ENCODE measurements around the gene NLGN3. TPM values are rescaled to one million over a fixed set of nuclear protein-coding genes. Genes with fewer than 3 reads are reported as not detected.

Gene NLGN3
- total and polyA plus RNA-seq, 2 experiments from 2014 or later = 1.6 to 2.7 TPM

DNA sequence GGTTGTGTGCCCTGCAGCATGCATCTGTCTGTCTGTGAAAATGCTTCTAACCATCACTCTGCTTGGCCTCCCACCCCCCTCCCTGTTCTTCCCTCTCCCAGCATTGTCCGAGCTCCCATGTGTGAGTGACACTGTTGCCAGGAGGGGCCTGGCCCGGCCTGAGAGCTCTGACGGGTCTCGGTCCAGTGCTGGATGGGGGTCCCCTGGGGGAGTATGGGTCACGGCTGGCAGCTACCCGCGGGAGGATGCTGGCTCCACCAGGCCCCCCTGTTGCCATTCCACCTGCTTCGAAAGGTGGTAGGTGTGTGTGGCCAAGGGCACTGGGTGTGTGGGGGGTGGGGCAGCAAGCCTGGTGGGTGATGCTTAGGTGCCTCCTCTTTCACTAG is 3.6 kb downstream of the NLGN3 start:
- no peaks in the 10 kb centered on the region for H3K4me1 ChIP-seq (ENCODE audit: insufficient read depth)
- H3K9me2 ChIP-seq (replicated peaks; ENCODE audit: insufficient read depth) = no peaks in the 10 kb centered on the region
- DNase-seq (ENCODE audit: low spot score) = no peak
- no peak overlapping the region for H3K27ac ChIP-seq
- no peaks in the 10 kb centered on the region for H3K79me2 ChIP-seq
- H3K27me3 ChIP-seq = no peaks in the 10 kb centered on the region
- no peak for TF ChIP-seq EZH2phosphoT487 (IDR thresholded peaks at IDR 0.05; ENCODE audit: low read depth, severe bottlenecking, unreplicated experiment)
- TF ChIP-seq EZH2 (IDR thresholded peaks at IDR 0.05; ENCODE audit: borderline replicate concordance) = no peak
- TF ChIP-seq, protein P1, sequence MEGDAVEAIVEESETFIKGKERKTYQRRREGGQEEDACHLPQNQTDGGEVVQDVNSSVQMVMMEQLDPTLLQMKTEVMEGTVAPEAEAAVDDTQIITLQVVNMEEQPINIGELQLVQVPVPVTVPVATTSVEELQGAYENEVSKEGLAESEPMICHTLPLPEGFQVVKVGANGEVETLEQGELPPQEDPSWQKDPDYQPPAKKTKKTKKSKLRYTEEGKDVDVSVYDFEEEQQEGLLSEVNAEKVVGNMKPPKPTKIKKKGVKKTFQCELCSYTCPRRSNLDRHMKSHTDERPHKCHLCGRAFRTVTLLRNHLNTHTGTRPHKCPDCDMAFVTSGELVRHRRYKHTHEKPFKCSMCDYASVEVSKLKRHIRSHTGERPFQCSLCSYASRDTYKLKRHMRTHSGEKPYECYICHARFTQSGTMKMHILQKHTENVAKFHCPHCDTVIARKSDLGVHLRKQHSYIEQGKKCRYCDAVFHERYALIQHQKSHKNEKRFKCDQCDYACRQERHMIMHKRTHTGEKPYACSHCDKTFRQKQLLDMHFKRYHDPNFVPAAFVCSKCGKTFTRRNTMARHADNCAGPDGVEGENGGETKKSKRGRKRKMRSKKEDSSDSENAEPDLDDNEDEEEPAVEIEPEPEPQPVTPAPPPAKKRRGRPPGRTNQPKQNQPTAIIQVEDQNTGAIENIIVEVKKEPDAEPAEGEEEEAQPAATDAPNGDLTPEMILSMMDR (IDR thresholded peaks at IDR 0.05; ENCODE audit: poor library complexity) = no peak
- no peak overlapping the region for H3K4me2 ChIP-seq
- no peaks in the 10 kb centered on the region for H3K9me3 ChIP-seq (ENCODE audit: low read depth)
- WGBS (ENCODE audit: low lambda C conversion rate, missing lambda C conversion rate) = 95% methylated on average over 7 of the region's 8 CpGs
- no peaks in the 10 kb centered on the region for H4K20me1 ChIP-seq (ENCODE audit: insufficient read depth, poor library complexity, severe bottlenecking)
- H3K36me3 ChIP-seq (replicated peaks; ENCODE audit: insufficient read depth, low read depth) = no peaks in the 10 kb centered on the region
- H2AFZ ChIP-seq = no peak overlapping the region
- H3K4me3 ChIP-seq = no peak overlapping the region

DNA sequence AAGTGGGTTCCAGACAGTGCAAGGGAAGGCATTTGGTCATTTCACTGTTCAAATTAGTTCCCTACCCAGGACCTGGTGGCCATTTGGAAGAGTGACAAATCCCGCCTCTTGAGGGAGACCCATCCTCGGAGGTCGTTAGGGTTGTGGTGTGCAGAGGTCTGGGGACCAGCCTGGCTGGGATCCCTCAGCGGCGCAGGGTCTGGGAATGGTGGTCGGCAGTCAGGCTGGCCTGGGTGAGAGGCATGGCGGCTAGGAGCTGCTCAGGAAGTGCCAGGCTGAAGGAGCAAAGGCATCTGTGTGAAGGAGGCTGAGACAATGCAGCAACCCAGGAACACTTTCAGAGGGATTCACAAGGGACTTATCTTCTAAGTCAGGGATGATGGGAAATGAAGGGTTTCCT is 6.7 kb downstream of the NLGN3 start:
- no peak overlapping the region for H3K4me3 ChIP-seq
- TF ChIP-seq, protein P1 (IDR thresholded peaks at IDR 0.05; ENCODE audit: poor library complexity) = no peak
- TF ChIP-seq EZH2 (IDR thresholded peaks at IDR 0.05; ENCODE audit: borderline replicate concordance) (no peak), EZH2phosphoT487 (IDR thresholded peaks at IDR 0.05; ENCODE audit: low read depth, severe bottlenecking, unreplicated experiment) (no peak)
- no peak for DNase-seq (ENCODE audit: low spot score)
- no peak overlapping the region for H3K4me2 ChIP-seq
- no peaks in the 10 kb centered on the region for H3K4me1 ChIP-seq (ENCODE audit: insufficient read depth)
- no peaks in the 10 kb centered on the region for H3K27me3 ChIP-seq
- no peaks in the 10 kb centered on the region for H3K9me2 ChIP-seq (replicated peaks; ENCODE audit: insufficient read depth)
- H2AFZ ChIP-seq = no peak overlapping the region
- no peaks in the 10 kb centered on the region for H3K79me2 ChIP-seq
- H3K36me3 ChIP-seq (replicated peaks; ENCODE audit: insufficient read depth, low read depth) = no peaks in the 10 kb centered on the region
- WGBS (ENCODE audit: low lambda C conversion rate, missing lambda C conversion rate) = 74% methylated on average over 7 of the region's 7 CpGs
- H4K20me1 ChIP-seq (ENCODE audit: insufficient read depth, poor library complexity, severe bottlenecking) = no peaks in the 10 kb centered on the region
- no peak overlapping the region for H3K27ac ChIP-seq
- no peaks in the 10 kb centered on the region for H3K9me3 ChIP-seq (ENCODE audit: low read depth)

DNA sequence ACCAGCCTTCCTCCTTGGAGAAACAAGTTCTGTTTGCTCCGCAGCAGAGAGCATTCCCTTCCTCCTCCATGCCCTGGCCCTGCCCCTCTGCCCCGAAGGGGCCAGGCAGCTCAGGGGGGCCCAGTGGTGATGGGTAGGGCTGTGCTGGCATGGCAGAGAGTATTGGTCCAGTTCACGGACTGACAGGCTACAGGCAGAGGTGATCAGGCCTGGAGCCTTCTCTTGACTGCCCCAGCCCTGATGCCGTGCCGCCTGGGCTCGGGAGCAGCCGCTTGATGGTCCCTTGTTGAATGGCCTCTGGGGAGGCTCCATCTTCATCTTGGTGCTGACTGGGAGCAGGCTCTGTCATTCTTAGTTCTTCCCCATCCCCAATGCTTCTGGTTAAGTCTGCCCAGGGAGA is 9.6 kb downstream of the NLGN3 start:
- H3K9me3 ChIP-seq (ENCODE audit: low read depth) = no peaks in the 10 kb centered on the region
- H4K20me1 ChIP-seq (ENCODE audit: insufficient read depth, poor library complexity, severe bottlenecking) = no peaks in the 10 kb centered on the region
- H3K4me2 ChIP-seq = no peak overlapping the region
- WGBS (ENCODE audit: low lambda C conversion rate, missing lambda C conversion rate) = 74% methylated on average over 7 of the region's 7 CpGs
- no peaks in the 10 kb centered on the region for H3K36me3 ChIP-seq (replicated peaks; ENCODE audit: insufficient read depth, low read depth)
- no peak for DNase-seq (ENCODE audit: low spot score)
- H3K27me3 ChIP-seq = no peaks in the 10 kb centered on the region
- no peak overlapping the region for H3K4me3 ChIP-seq
- TF ChIP-seq EZH2 (IDR thresholded peaks at IDR 0.05; ENCODE audit: borderline replicate concordance) (no peak), EZH2phosphoT487 (IDR thresholded peaks at IDR 0.05; ENCODE audit: low read depth, severe bottlenecking, unreplicated experiment) (no peak)
- TF ChIP-seq, protein P1 (IDR thresholded peaks at IDR 0.05; ENCODE audit: poor library complexity) = no peak
- no peaks in the 10 kb centered on the region for H3K79me2 ChIP-seq
- no peak overlapping the region for H3K27ac ChIP-seq
- no peaks in the 10 kb centered on the region for H3K9me2 ChIP-seq (replicated peaks; ENCODE audit: insufficient read depth)
- H3K4me1 ChIP-seq (ENCODE audit: insufficient read depth) = no peaks in the 10 kb centered on the region
- H2AFZ ChIP-seq = no peak overlapping the region

DNA sequence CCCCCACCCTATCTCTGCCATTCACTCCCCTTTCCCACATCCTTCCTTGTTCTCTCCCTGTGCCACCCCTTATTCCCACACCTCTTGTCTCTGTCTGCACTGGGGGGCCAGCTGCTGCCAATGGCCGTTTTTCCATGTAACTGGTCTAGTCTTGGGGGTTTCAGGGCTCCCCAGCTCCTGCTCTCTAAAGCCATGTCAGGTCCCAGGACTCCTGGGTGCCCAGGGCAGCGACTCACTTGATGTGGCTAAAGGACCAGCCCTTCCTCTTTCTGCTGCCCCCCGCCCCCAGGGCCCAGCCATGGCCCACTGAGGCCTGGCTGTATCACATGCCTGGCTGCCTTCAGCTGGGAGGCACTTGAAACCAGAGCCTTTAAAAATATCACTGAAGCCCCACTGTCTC is 10.0 kb downstream of the NLGN3 start:
- Histone ChIP-seq H3K4me1 (ENCODE audit: insufficient read depth) (no peaks in the 10 kb centered on the region), H3K27me3 (no peaks in the 10 kb centered on the region)

More for the DNA sequence above, 10.0 kb downstream of the NLGN3 start:
- Histone ChIP-seq H4K20me1 (ENCODE audit: insufficient read depth, poor library complexity, severe bottlenecking) (no peaks in the 10 kb centered on the region), H3K9me3 (ENCODE audit: low read depth) (no peaks in the 10 kb centered on the region), H3K4me2 (no peak overlapping the region), H3K36me3 (replicated peaks; ENCODE audit: insufficient read depth, low read depth) (no peaks in the 10 kb centered on the region), H3K27ac (no peak overlapping the region), H3K79me2 (no peaks in the 10 kb centered on the region), H2AFZ (no peak overlapping the region), H3K4me3 (no peak overlapping the region), H3K9me2 (replicated peaks; ENCODE audit: insufficient read depth) (no peaks in the 10 kb centered on the region)
- TF ChIP-seq EZH2 (IDR thresholded peaks at IDR 0.05; ENCODE audit: borderline replicate concordance) (no peak), EZH2phosphoT487 (IDR thresholded peaks at IDR 0.05; ENCODE audit: low read depth, severe bottlenecking, unreplicated experiment) (no peak)
- TF ChIP-seq, protein P1 (IDR thresholded peaks at IDR 0.05; ENCODE audit: poor library complexity) = no peak
- DNase-seq (ENCODE audit: low spot score) = no peak
- WGBS (ENCODE audit: low lambda C conversion rate, missing lambda C conversion rate) = 60% methylated on average over 3 of the region's 3 CpGs

Measured in hepatocyte (in vitro differentiated cells).